Peyer's patch (tissue), 4 donors: ENCODE data around the gene LAMB3. TPM values are rescaled to one million over a fixed set of nuclear protein-coding genes. Genes with fewer than 3 reads are reported as not detected.

Source experiments
- total RNA-seq, 4 donors: library from RNA; depleted of rRNA; stranded (reverse); fragments of >200 nt; gene quantifications; one replicate each; pipeline ENCODE4 v1.1.0, GENCODE V29; 2016

LAMB3 gene
- total RNA-seq, 4 donors from 2014 or later: 9.1 to 109 (median 104) TPM

Other genes starting within 250 kb of the LAMB3 start
- gene CAMK1G, start 68.7 kb downstream of the LAMB3 start, total RNA-seq: not detected
- 10 to 100 TPM in 3 of 4 donors, 1 to 10 TPM in 1; 2.3 to 70.4 (median 14.1) TPM for gene G0S2, start 23.0 kb upstream of the LAMB3 start, total RNA-seq
- 1 to 10 TPM in 3 of 4 donors, not detected in 1; 4.2 to 8.6 (median 5.8) TPM for gene HSD11B1, start 52.4 kb upstream of the LAMB3 start, total RNA-seq
- 100 to 1,000 TPM in 1 of 4 donors, 10 to 100 TPM in 1, 1 to 10 TPM in 2; 7.4 to 102 (median 10.8) TPM for gene TRAF3IP3, start 103.6 kb upstream of the LAMB3 start, total RNA-seq
- gene C1orf74, start 132.1 kb upstream of the LAMB3 start, total RNA-seq: 1 to 10 TPM in 3 of 4 donors, under 1 TPM in 1; 0.83 to 1.9 (median 1.8) TPM
- gene IRF6, start 153.7 kb upstream of the LAMB3 start, total RNA-seq: 10 to 100 TPM in 3 of 4 donors, 1 to 10 TPM in 1; 9.9 to 66.4 (median 52.2) TPM
- gene UTP25, start 175.5 kb upstream of the LAMB3 start, total RNA-seq: 10 to 100 TPM in 1 of 4 donors, 1 to 10 TPM in 3; 3.5 to 14.9 (median 6.3) TPM